HG03108 (cell line): ENCODE measurements around the gene RABL6.
A peak's percentile ranks its signal among the peaks of the same experiment; 100 is the strongest.

Source experiments
- ATAC-seq: cut with Tn5 transposase; IDR thresholded peaks from one replicate; pipeline ENCODE4 v1.9.1; 2021; ENCODE audit warnings: moderate library complexity; ENCODE audit not compliant: unreplicated experiment

Gene RABL6

GRCh38 chr9:136844761-136845464 is 37.2 kb downstream of the RABL6 start:
- no peak for ATAC-seq

GRCh38 chr9:136845465-136846260 is 37.9 kb downstream of the RABL6 start:
- ATAC-seq: no peak

- no peak for ATAC-seq
Measured at GRCh38 chr9:136846376-136847087, 38.8 kb downstream of the RABL6 start.

DNA sequence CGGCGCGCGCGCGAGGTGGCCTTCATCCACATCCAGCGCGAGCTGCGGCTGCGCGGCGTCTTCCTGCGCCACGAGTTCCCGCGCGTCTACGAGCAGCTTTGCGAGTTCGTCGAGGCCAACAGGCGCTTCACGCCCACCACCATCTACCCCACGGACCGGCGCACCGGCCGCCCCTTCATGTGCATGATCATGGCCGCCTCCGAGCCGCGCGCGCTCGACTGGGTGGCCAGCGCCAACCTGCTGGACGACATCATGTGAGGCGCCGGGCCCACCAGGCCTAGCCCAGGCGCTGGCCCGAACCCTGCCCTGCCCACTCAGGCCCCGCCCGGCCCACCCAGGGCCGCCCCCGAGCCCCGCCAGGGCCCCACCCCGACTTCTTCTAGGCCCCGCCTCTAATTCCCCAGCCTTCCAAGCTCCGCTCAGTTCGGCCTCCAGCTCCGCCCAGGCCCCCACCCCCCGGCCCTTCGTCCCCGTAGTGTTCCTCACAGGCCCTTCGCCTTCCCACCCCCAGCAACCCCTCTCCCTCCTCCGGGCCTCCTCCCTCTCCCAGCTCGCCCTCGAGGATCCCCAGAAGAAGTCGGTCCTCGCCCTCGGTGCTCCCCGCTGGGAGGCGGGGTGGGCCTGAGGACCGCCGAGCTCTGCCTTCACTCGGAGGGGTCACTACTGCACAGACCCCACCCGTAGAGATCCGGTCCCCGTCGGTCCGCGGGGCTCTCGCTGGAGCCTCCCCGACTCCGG is 39.5 kb downstream of the RABL6 start:
- no peak for ATAC-seq

DNA sequence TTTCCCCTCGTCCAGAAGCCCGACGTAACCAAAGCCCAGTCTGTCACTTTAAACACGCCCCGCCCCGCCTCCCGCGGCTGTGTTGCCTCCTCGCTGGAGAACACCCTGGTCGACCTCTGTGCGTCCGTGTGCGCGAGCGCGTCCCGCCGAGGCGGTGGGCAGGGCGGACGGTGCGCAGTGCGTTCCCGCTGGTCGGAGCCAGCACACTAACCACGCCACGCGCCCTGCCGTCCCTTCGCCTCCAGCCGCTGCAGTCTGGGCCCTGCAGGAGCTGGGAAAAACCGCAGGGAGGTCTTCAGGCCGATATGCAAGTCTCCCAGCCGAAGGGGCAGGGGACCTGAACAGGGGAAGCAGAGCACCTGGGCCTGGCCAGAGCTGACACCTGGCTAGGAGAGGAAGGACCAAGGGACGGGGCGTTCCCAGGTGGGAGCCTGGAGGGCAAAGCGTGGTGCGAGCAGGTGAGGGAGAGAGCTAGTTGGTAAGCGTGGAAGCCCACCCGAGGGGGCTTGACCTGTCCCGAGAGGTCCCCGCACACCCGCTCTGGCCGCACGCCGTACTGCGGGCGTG is 40.2 kb downstream of the RABL6 start:
- ATAC-seq: no peak

GRCh38 chr9:136848393-136849037 is 40.8 kb downstream of the RABL6 start:
- ATAC-seq: no peak

GRCh38 chr9:136849038-136849959 is 41.6 kb downstream of the RABL6 start, which contains the start of gene PHPT1:
Gene PHPT1, plus strand, starts transcription at chr9:136849409. Its CDS starts 22 bp downstream, at chr9:136849431.
- ATAC-seq: peak; percentile 76

- no peak for ATAC-seq
Measured at GRCh38 chr9:136849960-136850865, 42.5 kb downstream of the RABL6 start.

DNA sequence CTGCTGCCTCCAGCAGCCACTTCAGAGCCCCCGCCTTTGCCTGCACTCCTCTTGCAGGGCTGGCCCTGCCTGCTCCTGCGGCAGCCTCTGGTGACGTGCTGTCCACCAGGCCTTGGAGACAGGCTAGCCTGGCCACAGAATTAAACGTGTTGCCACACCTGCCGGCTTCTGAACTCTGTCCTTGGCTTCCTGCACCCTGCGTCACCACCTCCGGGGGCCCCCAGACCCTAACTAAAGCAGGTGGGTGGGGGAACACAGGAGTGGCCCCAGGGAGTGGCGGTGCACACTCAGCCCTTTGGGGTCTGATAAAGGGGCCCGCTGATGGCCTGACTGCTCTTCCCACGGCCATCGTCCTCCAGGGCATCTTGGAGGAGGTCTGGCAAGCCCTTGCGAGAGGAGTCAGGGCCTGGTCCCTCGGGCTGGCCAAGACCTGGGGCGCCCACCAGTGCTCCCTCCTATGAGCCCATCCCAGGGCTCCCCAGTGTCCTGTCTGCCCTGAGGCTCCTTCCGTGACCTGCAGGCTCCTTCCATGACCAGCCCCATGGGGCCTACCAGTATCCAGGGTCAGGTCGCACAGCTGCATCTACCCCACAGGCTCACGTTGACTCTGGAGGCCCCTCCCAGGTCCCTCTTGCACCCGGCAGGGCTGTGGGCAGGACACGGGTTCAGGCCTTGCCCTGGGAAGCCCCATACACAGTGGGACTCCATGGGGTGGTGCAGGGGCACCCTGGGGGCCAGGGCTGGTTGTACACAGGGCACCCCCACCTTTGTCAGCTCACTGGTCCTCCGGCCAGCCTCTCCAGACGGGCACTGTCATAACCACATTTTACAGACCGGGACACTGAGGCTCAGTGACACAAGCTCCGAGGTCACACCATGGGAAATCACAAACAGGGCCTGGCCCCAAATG is 43.4 kb downstream of the RABL6 start:
- no peak for ATAC-seq

- ATAC-seq: no peak
Measured at GRCh38 chr9:136851941-136852663, 44.4 kb downstream of the RABL6 start, which contains the start of gene MAMDC4. Gene MAMDC4, plus strand, starts transcription at chr9:136852346. Its CDS starts 71 bp downstream, at chr9:136852417.

- ATAC-seq: no peak
Measured at GRCh38 chr9:136852664-136853595, 45.2 kb downstream of the RABL6 start.

DNA sequence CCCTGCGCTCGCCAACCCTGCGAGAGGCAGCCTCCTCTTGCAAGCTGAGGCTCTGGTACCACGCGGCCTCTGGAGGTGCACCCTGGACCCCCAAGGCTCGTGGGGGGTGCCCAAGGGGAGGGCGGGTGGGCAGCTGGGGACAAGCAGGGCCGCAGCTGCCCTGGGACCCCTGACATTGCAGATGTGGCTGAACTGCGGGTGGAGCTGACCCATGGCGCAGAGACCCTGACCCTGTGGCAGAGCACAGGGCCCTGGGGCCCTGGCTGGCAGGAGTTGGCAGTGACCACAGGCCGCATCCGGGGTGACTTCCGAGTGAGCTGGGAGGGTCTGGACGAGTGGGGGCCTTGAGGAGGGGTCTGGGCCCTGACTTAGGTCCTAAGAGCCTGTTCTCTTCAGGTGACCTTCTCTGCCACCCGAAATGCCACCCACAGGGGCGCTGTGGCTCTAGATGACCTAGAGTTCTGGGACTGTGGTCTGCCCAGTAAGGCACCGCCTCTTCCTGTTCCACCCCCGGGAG is 45.9 kb downstream of the RABL6 start:
- ATAC-seq: no peak

- no peak for ATAC-seq
Measured at GRCh38 chr9:136854113-136854841, 46.5 kb downstream of the RABL6 start.

- ATAC-seq: no peak
Measured at GRCh38 chr9:136854842-136855460, 47.2 kb downstream of the RABL6 start.
